Measurements from ENCODE around the gene ATXN7L3B. TPM values are rescaled to one million over a fixed set of nuclear protein-coding genes. Genes with fewer than 3 reads are reported as not detected.
"Not testable (repeated sequence)": the region's sequence is repeated elsewhere in the genome, so short reads cannot be mapped to it uniquely, and the experiment has no call there.

The ATXN7L3B gene
- total RNA-seq, 1 experiment from 2014 or later = 30.6 TPM

- ChIA-PET POLR2A (no interaction called here), CTCF (no interaction called here)
- Mint-ChIP-seq H3K36me3 (ENCODE audit: insufficient read depth, unreplicated experiment) (peaks cover 7% of the 10 kb centered on the region), H3K9me3 (ENCODE audit: unreplicated experiment) (no peaks in the 10 kb centered on the region), H3K4me3 (ENCODE audit: unreplicated experiment) (no peak overlapping the region), H3K27ac (ENCODE audit: unreplicated experiment) (no peak overlapping the region), H3K27me3 (ENCODE audit: insufficient read depth, unreplicated experiment) (no peaks in the 10 kb centered on the region), H3K4me1 (ENCODE audit: low read depth, unreplicated experiment) (no peaks in the 10 kb centered on the region)
- Histone ChIP-seq H3K36me3 (ENCODE audit: control insufficient read depth, insufficient read depth, low read length) (no peaks in the 10 kb centered on the region), H3K4me1 (no peaks in the 10 kb centered on the region), H3K4me3 (ENCODE audit: low read depth, low read length) (no peak overlapping the region), H3K27me3 (replicated peaks; ENCODE audit: control insufficient read depth, insufficient read depth, low read length) (no peaks in the 10 kb centered on the region), H3K9me3 (no peaks in the 10 kb centered on the region)
- no peak for DNase-seq
- intact Hi-C loops (cut with micrococcal nuclease; ENCODE audit: unreplicated experiment) = no loop called here
- no TSS peak for BruUV-seq (replicated peaks)
- TF ChIP-seq, protein P1, sequence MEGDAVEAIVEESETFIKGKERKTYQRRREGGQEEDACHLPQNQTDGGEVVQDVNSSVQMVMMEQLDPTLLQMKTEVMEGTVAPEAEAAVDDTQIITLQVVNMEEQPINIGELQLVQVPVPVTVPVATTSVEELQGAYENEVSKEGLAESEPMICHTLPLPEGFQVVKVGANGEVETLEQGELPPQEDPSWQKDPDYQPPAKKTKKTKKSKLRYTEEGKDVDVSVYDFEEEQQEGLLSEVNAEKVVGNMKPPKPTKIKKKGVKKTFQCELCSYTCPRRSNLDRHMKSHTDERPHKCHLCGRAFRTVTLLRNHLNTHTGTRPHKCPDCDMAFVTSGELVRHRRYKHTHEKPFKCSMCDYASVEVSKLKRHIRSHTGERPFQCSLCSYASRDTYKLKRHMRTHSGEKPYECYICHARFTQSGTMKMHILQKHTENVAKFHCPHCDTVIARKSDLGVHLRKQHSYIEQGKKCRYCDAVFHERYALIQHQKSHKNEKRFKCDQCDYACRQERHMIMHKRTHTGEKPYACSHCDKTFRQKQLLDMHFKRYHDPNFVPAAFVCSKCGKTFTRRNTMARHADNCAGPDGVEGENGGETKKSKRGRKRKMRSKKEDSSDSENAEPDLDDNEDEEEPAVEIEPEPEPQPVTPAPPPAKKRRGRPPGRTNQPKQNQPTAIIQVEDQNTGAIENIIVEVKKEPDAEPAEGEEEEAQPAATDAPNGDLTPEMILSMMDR (IDR thresholded peaks at IDR 0.05; ENCODE audit: insufficient read depth in 1 of 2, low read depth in 1 of 2, low read length in 1 of 2, severe bottlenecking in 1 of 2, unreplicated experiment in 1 of 2) = no peak
These were observed 47.1 kb upstream of the ATXN7L3B start for GRCh38 chr12:74490390-74491064.

- POLR2A ChIA-PET = no interaction called here
- CTCF ChIA-PET = no interaction called here
- Histone ChIP-seq H3K9me3 (no peaks in the 10 kb centered on the region), H3K36me3 (ENCODE audit: control insufficient read depth, insufficient read depth, low read length) (no peaks in the 10 kb centered on the region), H3K27me3 (replicated peaks; ENCODE audit: control insufficient read depth, insufficient read depth, low read length) (no peaks in the 10 kb centered on the region), H3K4me1 (no peaks in the 10 kb centered on the region), H3K4me3 (ENCODE audit: low read depth, low read length) (no peak overlapping the region)
- H3K27me3 Mint-ChIP-seq (ENCODE audit: insufficient read depth, unreplicated experiment) = no peaks in the 10 kb centered on the region
- H3K36me3 Mint-ChIP-seq (ENCODE audit: insufficient read depth, unreplicated experiment) = peaks cover 7% of the 10 kb centered on the region
- no peak overlapping the region for H3K4me3 Mint-ChIP-seq (ENCODE audit: unreplicated experiment)
- DNase-seq = no peak
- no peaks in the 10 kb centered on the region for H3K9me3 Mint-ChIP-seq (ENCODE audit: unreplicated experiment)
- H3K4me1 Mint-ChIP-seq (ENCODE audit: low read depth, unreplicated experiment) = no peaks in the 10 kb centered on the region
- TF ChIP-seq, protein P1 (IDR thresholded peaks at IDR 0.05; ENCODE audit: insufficient read depth in 1 of 2, low read depth in 1 of 2, low read length in 1 of 2, severe bottlenecking in 1 of 2, unreplicated experiment in 1 of 2) = no peak
- no TSS peak for BruUV-seq (replicated peaks)
- intact Hi-C loops (cut with micrococcal nuclease; ENCODE audit: unreplicated experiment) = no loop called here
- no peak overlapping the region for H3K27ac Mint-ChIP-seq (ENCODE audit: unreplicated experiment)
These were observed 46.3 kb upstream of the ATXN7L3B start for GRCh38 chr12:74491374-74491773.

DNA sequence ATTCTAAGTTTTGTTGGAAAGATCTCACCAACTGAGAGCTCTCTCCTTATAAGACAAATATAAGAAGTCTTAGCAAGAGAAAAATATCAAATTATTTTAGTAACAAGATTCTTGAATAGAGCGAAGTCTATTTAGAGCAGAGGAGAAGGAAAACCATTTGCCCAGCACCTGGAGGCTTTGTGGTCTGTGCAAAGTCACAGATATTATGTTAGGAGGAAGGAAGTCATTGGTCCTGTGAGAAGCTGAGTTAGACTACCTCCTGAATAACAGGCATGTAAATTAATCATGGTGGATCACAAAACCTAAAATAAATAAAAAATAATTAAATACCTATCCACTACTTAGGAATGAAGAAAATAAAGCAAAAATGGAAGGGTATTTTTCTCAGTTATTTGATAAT, 38.4 kb upstream of the ATXN7L3B start:
- intact Hi-C loops (cut with micrococcal nuclease; ENCODE audit: unreplicated experiment) = no loop called here
- no peaks in the 10 kb centered on the region for H3K9me3 ChIP-seq
- Mint-ChIP-seq H3K9me3 (ENCODE audit: unreplicated experiment) (no peaks in the 10 kb centered on the region), H3K27me3 (ENCODE audit: insufficient read depth, unreplicated experiment) (no peaks in the 10 kb centered on the region), H3K36me3 (ENCODE audit: insufficient read depth, unreplicated experiment) (no peaks in the 10 kb centered on the region), H3K4me3 (ENCODE audit: unreplicated experiment) (no peak overlapping the region), H3K4me1 (ENCODE audit: low read depth, unreplicated experiment) (no peaks in the 10 kb centered on the region), H3K27ac (ENCODE audit: unreplicated experiment) (no peak overlapping the region)
- no peaks in the 10 kb centered on the region for H3K36me3 ChIP-seq (ENCODE audit: control insufficient read depth, insufficient read depth, low read length)
- CTCF ChIA-PET = no interaction called here
- no peak for DNase-seq
- no peak overlapping the region for H3K4me3 ChIP-seq (ENCODE audit: low read depth, low read length)
- no peaks in the 10 kb centered on the region for H3K4me1 ChIP-seq
- H3K27me3 ChIP-seq (replicated peaks; ENCODE audit: control insufficient read depth, insufficient read depth, low read length) = no peaks in the 10 kb centered on the region
- TF ChIP-seq, protein P1 (IDR thresholded peaks at IDR 0.05; ENCODE audit: insufficient read depth in 1 of 2, low read depth in 1 of 2, low read length in 1 of 2, severe bottlenecking in 1 of 2, unreplicated experiment in 1 of 2) = no peak
- BruUV-seq (replicated peaks) = no TSS peak
- POLR2A ChIA-PET = no interaction called here

DNA sequence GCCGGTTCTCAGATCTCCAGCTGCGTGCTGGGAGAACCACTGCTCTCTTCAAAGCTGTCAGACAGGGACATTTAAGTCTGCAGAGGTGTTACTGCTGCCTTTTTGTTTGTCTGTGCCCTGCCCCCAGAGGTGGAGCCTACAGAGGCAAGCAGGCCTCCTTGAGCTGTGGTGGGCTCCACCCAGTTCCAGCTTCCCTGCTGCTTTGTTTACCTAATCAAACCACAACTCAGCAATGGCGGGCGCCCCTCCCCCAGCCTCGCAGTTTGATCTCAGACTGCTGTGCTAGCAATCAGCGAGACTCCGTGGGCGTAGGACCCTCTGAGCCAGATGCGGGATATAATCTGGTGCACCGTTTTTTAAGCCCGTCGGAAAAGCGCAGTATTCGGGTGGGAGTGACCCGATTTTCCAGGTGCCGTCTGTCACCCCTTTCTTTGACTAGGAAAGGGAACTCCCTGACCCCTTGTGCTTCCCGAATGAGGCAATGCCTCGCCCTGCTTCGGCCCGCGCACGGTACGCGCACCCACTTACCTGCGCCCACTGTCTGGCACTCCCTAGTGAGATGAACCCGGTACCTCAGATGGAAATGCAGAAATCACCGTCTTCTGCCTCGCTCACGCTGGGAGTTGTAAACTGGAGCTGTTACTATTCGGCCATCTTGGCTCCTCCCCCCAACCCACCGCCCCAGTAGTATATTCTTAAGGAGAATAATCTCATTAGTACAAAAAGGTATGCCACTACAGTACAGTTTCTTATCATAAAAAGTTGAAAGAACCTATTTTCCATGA, 28.6 kb upstream of the ATXN7L3B start:
- H3K36me3 ChIP-seq (ENCODE audit: control insufficient read depth, insufficient read depth, low read length); H3K9me3 ChIP-seq; H3K27me3 Mint-ChIP-seq (ENCODE audit: insufficient read depth, unreplicated experiment); H3K27me3 ChIP-seq (replicated peaks; ENCODE audit: control insufficient read depth, insufficient read depth, low read length); H3K4me1 Mint-ChIP-seq (ENCODE audit: low read depth, unreplicated experiment); H3K4me1 ChIP-seq; BruUV-seq (replicated peaks); H3K9me3 Mint-ChIP-seq (ENCODE audit: unreplicated experiment); H3K36me3 Mint-ChIP-seq (ENCODE audit: insufficient read depth, unreplicated experiment): not testable (repeated sequence)
- H3K27ac Mint-ChIP-seq (ENCODE audit: unreplicated experiment) = peak overlapping the region; percentile 95
- ChIA-PET POLR2A (interaction anchor here (0.6 kb wide), 1 partner anchor 29 kb away, joined by 4 read pairs; the partner anchor contains the start of gene ATXN7L3B), CTCF (interaction anchor here (0.7 kb wide), 1 partner anchor 138 kb away, joined by 3 read pairs; no protein-coding TSS in a partner anchor)
- H3K4me3 Mint-ChIP-seq (ENCODE audit: unreplicated experiment) = peak overlapping the region; percentile 92
- DNase-seq = peak; percentile 52 to 68
- H3K4me3 ChIP-seq (ENCODE audit: low read depth, low read length) = peak overlapping the region; percentile 38
- intact Hi-C loops (cut with micrococcal nuclease; ENCODE audit: unreplicated experiment) = loop anchor here (1.0 kb wide), 1 partner anchor 28 kb away; the partner anchor contains the start of gene ATXN7L3B
